Activated CD4-positive, alpha-beta T cell treated with anti-CD3 and anti-CD28 coated beads for 1 hour (primary cell): ENCODE results near the gene SULT1C2.

Experiments
- DNase-seq: peaks from one replicate; pipeline ENCODE4 v3.0.0-alpha.2; 2020

SULT1C2 gene

GRCh38 chr2:108297436-108298141 is 8.9 kb downstream of the SULT1C2 start:
- no peak for DNase-seq

- DNase-seq: no peak
Observed at GRCh38 chr2:108301558-108301957, 12.9 kb downstream of the SULT1C2 start.

- no peak for DNase-seq
Observed at GRCh38 chr2:108304975-108305374, 16.3 kb downstream of the SULT1C2 start.

- DNase-seq: no peak
Observed at GRCh38 chr2:108305901-108306300, 17.2 kb downstream of the SULT1C2 start.

- DNase-seq: no peak
Observed at GRCh38 chr2:108309903-108310302, 21.2 kb downstream of the SULT1C2 start.

GRCh38 chr2:108314586-108315296 is 26.0 kb downstream of the SULT1C2 start:
- no peak for DNase-seq

- no peak for DNase-seq
Observed at GRCh38 chr2:108315444-108315934, 26.8 kb downstream of the SULT1C2 start.

- no peak for DNase-seq
Observed at GRCh38 chr2:108316033-108316432, 27.3 kb downstream of the SULT1C2 start.

- DNase-seq: no peak
Observed at GRCh38 chr2:108316461-108317258, 28.0 kb downstream of the SULT1C2 start.

GRCh38 chr2:108320326-108320922 is 31.7 kb downstream of the SULT1C2 start:
- DNase-seq: no peak

- DNase-seq: no peak
Observed at GRCh38 chr2:108323619-108324018, 34.9 kb downstream of the SULT1C2 start.

GRCh38 chr2:108324531-108325255 is 36.0 kb downstream of the SULT1C2 start:
- DNase-seq: no peak

- DNase-seq: no peak
Observed at GRCh38 chr2:108325756-108326155, 37.1 kb downstream of the SULT1C2 start.

GRCh38 chr2:108329771-108330170 is 41.1 kb downstream of the SULT1C2 start:
- DNase-seq: no peak

- no peak for DNase-seq
Observed at GRCh38 chr2:108330979-108331378, 42.3 kb downstream of the SULT1C2 start.

GRCh38 chr2:108345951-108346350 is 57.3 kb downstream of the SULT1C2 start:
- no peak for DNase-seq

GRCh38 chr2:108346827-108347226 is 58.1 kb downstream of the SULT1C2 start:
- DNase-seq: no peak

- no peak for DNase-seq
Observed at GRCh38 chr2:108347786-108348185, 59.1 kb downstream of the SULT1C2 start.

GRCh38 chr2:108348816-108349570 is 60.3 kb downstream of the SULT1C2 start:
- no peak for DNase-seq

- no peak for DNase-seq
Observed at GRCh38 chr2:108349571-108349928, 60.9 kb downstream of the SULT1C2 start.

GRCh38 chr2:108351889-108352288 is 63.2 kb downstream of the SULT1C2 start:
- DNase-seq: no peak

- no peak for DNase-seq
Observed at GRCh38 chr2:108354136-108354535, 65.4 kb downstream of the SULT1C2 start.
